HepG2 (cell line): Measurements from ENCODE around the gene THSD4. TPM values are rescaled to one million over a fixed set of nuclear protein-coding genes. Genes with fewer than 3 reads are reported as not detected.
A peak's percentile ranks its signal among the peaks of the same experiment; 100 is the strongest.

Source experiments
- ATAC-seq: fragments of 200-7000 bp; cut with Tn5 transposase; 3 replicates; pipeline ENCODE4 v1.9.1; 2020; ENCODE audit warnings: mild to moderate bottlenecking, moderate library complexity
- Bru-seq: library from RNA; stranded (reverse); fragments of 400-500 nt; gene quantifications from one replicate; lab custom pipeline; 2021; lab: Mats Ljungman, UMichigan
- BruChase-seq, 2 experiments: library from RNA; stranded (reverse); fragments of 400-500 nt; gene quantifications; one replicate each; lab custom pipeline; 2021; lab: Mats Ljungman, UMichigan
- BruUV-seq: library from RNA; stranded (reverse); fragments of 400-500 nt; replicated peaks from 2 replicates; lab custom pipeline; 2021; lab: Mats Ljungman, UMichigan
- CTCF ChIA-PET: fragments of 300-600 bp; formaldehyde crosslinking; extraction: SDS; loops from one replicate; lab custom pipeline; 2021; ENCODE audit warnings: low total read pairs, inconsistent platforms, low intra/inter-chr PET ratio; lab: Yijun Ruan, JAX
- POLR2A ChIA-PET: fragments of 350-600 bp; sonication (Branson Sonifier 250); formaldehyde crosslinking; loops from one replicate; lab custom pipeline; 2020; ENCODE audit warnings: antibody characterized with exemption, inconsistent platforms; lab: Yijun Ruan, JAX
- DNase-seq: peaks from one replicate; pipeline ENCODE4 v3.0.0-alpha.2; 2015; ENCODE audit warnings: low spot score
- FAIRE-seq: peaks from 3 replicates; lab custom pipeline; 2011; peaks lifted over from hg19 to GRCh38; lab: Jason Lieb, UNC
- H2AFZ ChIP-seq: one replicate; pipeline ENCODE4 v1.6.1; 2011; ENCODE audit warnings: low read length, inconsistent platforms
- H3K27ac ChIP-seq: fragments of 300-600 bp; 3 replicates; pipeline ENCODE4 v1.8.0; 2011; ENCODE audit warnings: mixed run types, mild to moderate bottlenecking, mixed read lengths, low read length, inconsistent platforms; ENCODE audit not compliant: insufficient read depth; ENCODE audit errors: extremely low read length
- H3K27me3 ChIP-seq, 2 experiments: fragments of 200-600 bp in 1 of 2; 2 replicates in 1 of 2; 3 replicates in 1 of 2; pipeline versions ENCODE4 v1.6.0 to v1.8.0; 2011; ENCODE audit warnings: low read length in 2 of 2, mild to moderate bottlenecking in 2 of 2, moderate library complexity in 2 of 2, inconsistent platforms in 1 of 2; ENCODE audit not compliant: insufficient read depth in 2 of 2, control insufficient read depth in 1 of 2
- H3K36me3 ChIP-seq, 2 experiments: fragments of 200-600 bp in 1 of 2; replicated peaks in 1 of 2; 2 replicates in 1 of 2; 3 replicates in 1 of 2; pipeline versions ENCODE4 v1.5.1 to v1.8.0; 2011; ENCODE audit warnings: low read length in 2 of 2, inconsistent platforms in 1 of 2; ENCODE audit not compliant: insufficient read depth in 2 of 2, control insufficient read depth in 1 of 2
- H3K4me1 ChIP-seq: 2 replicates; pipeline ENCODE4 v1.5.1; 2012; ENCODE audit warnings: low read length, inconsistent platforms; ENCODE audit not compliant: insufficient read depth
- H3K4me2 ChIP-seq: 2 replicates; pipeline ENCODE4 v1.6.0; 2011; ENCODE audit warnings: low read depth, low read length, inconsistent platforms
- H3K4me3 ChIP-seq, 3 experiments: fragments of 200-600 bp in 1 of 3; sonication (generic), shearing (Covaris generic) in 1 of 3; replicated peaks in 1 of 3; 2 replicates each; pipeline ENCODE4 v1.5.1; 2011 to 2016; ENCODE audit warnings: low read length in 3 of 3, inconsistent platforms in 2 of 3, low read depth in 2 of 3, mild to moderate bottlenecking in 2 of 3, control low read depth in 1 of 3, mixed read lengths in 1 of 3; ENCODE audit not compliant: insufficient read depth in 1 of 3
- H3K79me2 ChIP-seq: one replicate; pipeline ENCODE4 v1.6.1; 2011; ENCODE audit warnings: low read length, inconsistent platforms; ENCODE audit not compliant: insufficient read depth
- H3K9ac ChIP-seq: 2 replicates; pipeline ENCODE4 v1.6.0; 2011; ENCODE audit warnings: mild to moderate bottlenecking, low read depth, low read length, inconsistent platforms; ENCODE audit not compliant: insufficient read depth
- H3K9me3 ChIP-seq: 2 replicates; pipeline ENCODE4 v1.5.1; 2012; ENCODE audit warnings: mild to moderate bottlenecking, low read length
- H4K20me1 ChIP-seq: 2 replicates; pipeline ENCODE4 v1.6.0; 2011; ENCODE audit warnings: inconsistent platforms, mild to moderate bottlenecking, low read length, moderate library complexity; ENCODE audit not compliant: insufficient read depth
- GABPB1 ChIP-seq: IDR thresholded peaks from 2 replicates; pipeline ENCODE4 v1.6.1; 2016; ENCODE audit warnings: mild to moderate bottlenecking, missing genetic modification reagents, moderate library complexity, missing compliant biosample characterization
- MAZ ChIP-seq, 2 experiments: sonication (generic) in 1 of 2; formaldehyde crosslinking in 1 of 2; IDR thresholded peaks; 2 replicates each; pipeline versions ENCODE4 v1.5.0 to v1.6.1; 2012 to 2020; ENCODE audit warnings: low read depth in 2 of 2, mild to moderate bottlenecking in 2 of 2, borderline replicate concordance in 1 of 2, improper control_type of control experiment in 1 of 2, low read length in 1 of 2, missing genetic modification reagents in 1 of 2, moderate library complexity in 1 of 2
- NKX3-1 ChIP-seq: sonication (generic); formaldehyde crosslinking; IDR thresholded peaks from 2 replicates; pipeline ENCODE4 v1.5.0; 2020; ENCODE audit warnings: missing genetic modification reagents
- RARG ChIP-seq: sonication (generic); formaldehyde crosslinking; IDR thresholded peaks from 2 replicates; pipeline ENCODE4 v1.4.0; 2020; ENCODE audit warnings: low read depth, mild to moderate bottlenecking, missing genetic modification reagents
- STAG1 ChIP-seq: sonication (generic); formaldehyde crosslinking; IDR thresholded peaks from 2 replicates; pipeline ENCODE4 v1.4.0; 2020; ENCODE audit warnings: missing genetic modification reagents
- UBTF ChIP-seq: sonication (generic); formaldehyde crosslinking; IDR thresholded peaks from 2 replicates; pipeline ENCODE4 v1.4.0; 2020; ENCODE audit warnings: mild to moderate bottlenecking, missing genetic modification reagents
- ZNF441 ChIP-seq: sonication (generic); formaldehyde crosslinking; IDR thresholded peaks from 2 replicates; pipeline ENCODE4 v1.7.0; 2021; ENCODE audit warnings: missing genetic modification reagents, borderline replicate concordance
- ZNF558 ChIP-seq: sonication (generic); formaldehyde crosslinking; IDR thresholded peaks from 2 replicates; pipeline ENCODE4 v1.9.0; 2022; ENCODE audit warnings: mild to moderate bottlenecking, missing genetic modification reagents, borderline replicate concordance
- ZNF777 ChIP-seq: sonication (generic); formaldehyde crosslinking; IDR thresholded peaks from 2 replicates; pipeline ENCODE4 v1.4.0; 2020; ENCODE audit warnings: missing genetic modification reagents
- WGBS: methylation state at CpG from one replicate; pipeline ENCODE4 v1.1.6; 2017; ENCODE audit warnings: low lambda C conversion rate; 5-methylcytosine and 5-hydroxymethylcytosine counted together
- in situ Hi-C: cut with HindIII; loops from 2 replicates; pipeline ENCODE4 v1.10.0; 2017; ENCODE audit warnings: low pct_unique_long_range_greater_than_20kb; ENCODE audit not compliant: extremely low pct_ligation_motif_present
- intact Hi-C: fragments of 100-400 bp; cut with micrococcal nuclease; formaldehyde crosslinking; loops from one replicate; pipeline ENCODE4 v1.10.0; 2022; ENCODE audit not compliant: unreplicated experiment
- long read RNA-seq, 2 experiments: library from RNA in 1 of 2; library from polyadenylated mRNA in 1 of 2; stranded (forward) in 1 of 2; unstranded in 1 of 2; transcript quantifications; one replicate each; pipeline ENCODE4 v2.0.0, GENCODE V29; 2019 to 2022
- polyA minus RNA-seq, 3 experiments: library from RNA; depleted of rRNA, polyadenylated mRNA; stranded (reverse); fragments of >200 nt; gene quantifications; 2 replicates each; pipeline ENCODE4 v1.2.3, GENCODE V29; 2011; ENCODE audit warnings: low replicate concordance in 1 of 3
- polyA plus RNA-seq, 8 experiments: library from polyadenylated mRNA; depleted of rRNA in 3 of 8; stranded (reverse) in 7 of 8; unstranded in 1 of 8; fragments of >200 nt; fragmentation: Illumina TruSeq in 4 of 8; extraction: Trizol in 4 of 8; gene quantifications; 2 replicates each; pipeline versions ENCODE4 v1.2.1 to v1.2.3, GENCODE V29; 2011 to 2016; ENCODE audit warnings: low read depth in 4 of 8, missing spikeins in 1 of 8, mixed read lengths in 1 of 8; ENCODE audit not compliant: insufficient read depth in 1 of 8
- total RNA-seq, 5 experiments: library from RNA; depleted of rRNA; stranded (reverse); fragments of >200 nt; fragmentation: Illumina TruSeq; extraction: Trizol; gene quantifications; 2 replicates each; pipeline ENCODE4 v1.2.3, GENCODE V29; 2016; ENCODE audit warnings: low read depth in 1 of 5
- TF ChIP-seq, protein P1 (sequence below): sonication (generic); formaldehyde crosslinking; IDR thresholded peaks from 2 replicates; pipeline ENCODE4 v1.4.0; 2020; ENCODE audit warnings: missing genetic modification reagents, borderline replicate concordance

THSD4 gene
- total RNA-seq (2016; rRNA removed; fragmentation: Illumina TruSeq; extraction: Trizol) (0.07 TPM in 2 replicates), polyA plus RNA-seq (2011; rRNA removed) (0.21 and 0.26 TPM in 2 replicates), polyA minus RNA-seq (2011; rRNA and poly(A)+ RNA removed; ENCODE audit: low replicate concordance) (0.06 and 7.6 TPM in 2 replicates), Bru-seq, nascent RNA (percentile 12 among the genes with signal in this experiment), BruChase-seq, experiment 1, labeled RNA remaining after a 6-hour chase (percentile 16 among the genes with signal in this experiment), BruChase-seq, experiment 2, labeled RNA remaining after a 2-hour chase (percentile 13 among the genes with signal in this experiment)
- not detected in 2 replicates for total RNA-seq (2016; cell fraction: cytosol; rRNA removed; fragmentation: Illumina TruSeq; extraction: Trizol; ENCODE audit: low read depth)
- total RNA-seq (2016; cell fraction: insoluble cytoplasmic fraction; rRNA removed; fragmentation: Illumina TruSeq; extraction: Trizol), result 0.04 TPM in 1 of 2 replicates, not detected in the other
- total RNA-seq (2016; cell fraction: membrane; rRNA removed; fragmentation: Illumina TruSeq; extraction: Trizol), result 0.06 and 0.07 TPM in 2 replicates
- 0.16 TPM in 1 of 2 replicates, not detected in the other for total RNA-seq (2016; cell fraction: nucleus; rRNA removed; fragmentation: Illumina TruSeq; extraction: Trizol)
- 0.15 and 0.27 TPM in 2 replicates for polyA plus RNA-seq (2011; cell fraction: cytosol; rRNA removed)
- polyA plus RNA-seq (2011; cell fraction: nucleus; rRNA removed), result 0.24 and 0.33 TPM in 2 replicates
- polyA plus RNA-seq (2012), result 0.24 and 0.53 TPM in 2 replicates
- 0.03 TPM in 1 of 2 replicates, not detected in the other for polyA plus RNA-seq (2016; cell fraction: cytosol; fragmentation: Illumina TruSeq; extraction: Trizol; ENCODE audit: low read depth)
- not detected in 2 replicates for polyA plus RNA-seq (2016; cell fraction: insoluble cytoplasmic fraction; fragmentation: Illumina TruSeq; extraction: Trizol; ENCODE audit: low read depth)
- polyA plus RNA-seq (2016; cell fraction: membrane; fragmentation: Illumina TruSeq; extraction: Trizol; ENCODE audit: low read depth), result 0.03 and 0.12 TPM in 2 replicates
- polyA plus RNA-seq (2016; cell fraction: nucleus; fragmentation: Illumina TruSeq; extraction: Trizol; ENCODE audit: insufficient read depth, low read depth), result 0.15 TPM in 1 of 2 replicates, not detected in the other
- polyA minus RNA-seq (2011; cell fraction: cytosol; rRNA and poly(A)+ RNA removed), result 0.10 and 0.26 TPM in 2 replicates
- 0.12 and 0.26 TPM in 2 replicates for polyA minus RNA-seq (2011; cell fraction: nucleus; rRNA and poly(A)+ RNA removed)
- long read RNA-seq, experiment 1, result 0 reads
- long read RNA-seq, experiment 2, result 0 reads

DNA sequence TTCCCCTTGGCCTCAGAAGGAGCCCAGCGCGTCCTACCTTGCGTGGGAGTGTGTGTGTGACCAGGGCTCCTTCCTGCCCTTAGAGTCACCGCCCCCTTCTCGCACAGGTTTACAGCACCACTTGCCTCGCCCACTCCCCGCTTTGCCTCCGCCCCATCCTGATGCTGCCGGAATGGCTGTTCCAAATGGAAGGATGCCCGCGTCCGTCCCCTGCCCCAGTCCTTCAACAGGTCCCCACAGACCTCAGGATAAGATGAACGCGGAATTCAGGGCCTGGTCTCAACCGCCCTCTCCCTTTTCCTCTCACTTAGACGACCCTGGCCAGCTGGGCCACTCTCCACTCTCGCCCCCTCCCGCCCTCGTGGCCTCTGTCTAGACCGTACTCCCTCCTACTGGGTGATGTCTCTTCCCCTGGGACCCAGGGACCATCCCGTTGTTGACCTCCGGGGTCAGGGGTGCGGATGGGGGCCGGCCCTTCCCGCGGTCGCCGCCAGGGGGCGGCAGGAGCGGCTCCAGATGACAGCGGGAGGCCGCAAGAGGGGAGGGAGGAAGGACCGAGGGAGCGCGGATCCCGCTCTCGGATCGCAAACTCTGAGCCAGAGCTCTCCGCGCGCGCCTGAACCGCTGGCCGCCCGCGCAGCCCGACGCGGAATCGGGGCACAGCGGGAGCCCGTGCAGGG is at the start of gene THSD4:
THSD4 (plus strand) TSS at position 585 of the 680 bp plus-strand sequence.
- Histone ChIP-seq H3K9ac (no peak within 1 kb of the TSS), H3K4me1 (no peaks in the 10 kb centered on the region)
- DNase-seq, result peak; percentile 25
- TF ChIP-seq MAZ (IDR thresholded peaks at IDR 0.05; ENCODE audit: borderline replicate concordance, low read depth, low read length) (0 out of 2 replicates have a peak, but pooled peaks have one; percentile 62), MAZ (CRISPR knock-in tag; IDR thresholded peaks at IDR 0.05; ENCODE audit: low read depth) (peak; percentile 41; the same call in 1 of the 2 replicates), ZNF441 (CRISPR knock-in tag) (peak; percentile 33; the same call in 1 of the 2 replicates), UBTF (peak; percentile 64), STAG1 (CRISPR knock-in tag) (peak; percentile 55), ZNF777 (peak; percentile 57; the same call in 1 of the 2 replicates), ZNF558 (CRISPR knock-in tag) (no peak), GABPB1 (peak; percentile 46; the same call in 1 of the 2 replicates), NKX3-1 (CRISPR knock-in tag) (no peak), RARG (no peak)
- TF ChIP-seq, protein P1, sequence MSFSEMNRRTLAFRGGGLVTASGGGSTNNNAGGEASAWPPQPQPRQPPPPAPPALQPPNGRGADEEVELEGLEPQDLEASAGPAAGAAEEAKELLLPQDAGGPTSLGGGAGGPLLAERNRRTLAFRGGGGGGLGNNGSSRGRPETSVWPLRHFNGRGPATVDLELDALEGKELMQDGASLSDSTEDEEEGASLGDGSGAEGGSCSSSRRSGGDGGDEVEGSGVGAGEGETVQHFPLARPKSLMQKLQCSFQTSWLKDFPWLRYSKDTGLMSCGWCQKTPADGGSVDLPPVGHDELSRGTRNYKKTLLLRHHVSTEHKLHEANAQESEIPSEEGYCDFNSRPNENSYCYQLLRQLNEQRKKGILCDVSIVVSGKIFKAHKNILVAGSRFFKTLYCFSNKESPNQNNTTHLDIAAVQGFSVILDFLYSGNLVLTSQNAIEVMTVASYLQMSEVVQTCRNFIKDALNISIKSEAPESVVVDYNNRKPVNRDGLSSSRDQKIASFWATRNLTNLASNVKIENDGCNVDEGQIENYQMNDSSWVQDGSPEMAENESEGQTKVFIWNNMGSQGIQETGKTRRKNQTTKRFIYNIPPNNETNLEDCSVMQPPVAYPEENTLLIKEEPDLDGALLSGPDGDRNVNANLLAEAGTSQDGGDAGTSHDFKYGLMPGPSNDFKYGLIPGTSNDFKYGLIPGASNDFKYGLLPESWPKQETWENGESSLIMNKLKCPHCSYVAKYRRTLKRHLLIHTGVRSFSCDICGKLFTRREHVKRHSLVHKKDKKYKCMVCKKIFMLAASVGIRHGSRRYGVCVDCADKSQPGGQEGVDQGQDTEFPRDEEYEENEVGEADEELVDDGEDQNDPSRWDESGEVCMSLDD, result peak; percentile 43; the same call in 1 of the 2 replicates

More for the DNA sequence above, at the start of gene THSD4:
- no TSS peak for BruUV-seq
- intact Hi-C loops (no loop called here), in situ Hi-C loops (loop anchor here (5.0 to 10.0 kb wide), 2 partner anchors 327 to 690 kb away; no protein-coding TSS in a partner anchor)
- POLR2A ChIA-PET, result no interaction called here
- peaks cover 0 to 15% of the 10 kb centered on the region in 2 experiments; a peak in 4 of 5 replicates for H3K27me3 ChIP-seq
- H3K4me3 ChIP-seq, result peak within 1 kb of the TSS in 2 of 3 experiments; percentile 23 to 54; a peak in 2 of 6 replicates
- H3K4me2 ChIP-seq, result peak within 1 kb of the TSS; percentile 51
- no peaks in the 10 kb centered on the region for H3K9me3 ChIP-seq
- H3K27ac ChIP-seq, result no peak within 1 kb of the TSS
- no peaks in the 10 kb centered on the region for H3K79me2 ChIP-seq
- no peak within 1 kb of the TSS for H2AFZ ChIP-seq
- no peaks in the 10 kb centered on the region for H3K36me3 ChIP-seq
- CTCF ChIA-PET, result interaction anchor here (0.8 to 2.6 kb wide), 2 partner anchors 326 to 686 kb away, joined by 3 to 42 read pairs; no protein-coding TSS in a partner anchor
- ATAC-seq, result peak; percentile 92
- no peak for FAIRE-seq
- WGBS, result 42% methylated on average over 22 of the region's 52 CpGs
- H4K20me1 ChIP-seq, result no peaks in the 10 kb centered on the region
